ENCODE measurements around the gene TP53.

TP53 gene

DNA sequence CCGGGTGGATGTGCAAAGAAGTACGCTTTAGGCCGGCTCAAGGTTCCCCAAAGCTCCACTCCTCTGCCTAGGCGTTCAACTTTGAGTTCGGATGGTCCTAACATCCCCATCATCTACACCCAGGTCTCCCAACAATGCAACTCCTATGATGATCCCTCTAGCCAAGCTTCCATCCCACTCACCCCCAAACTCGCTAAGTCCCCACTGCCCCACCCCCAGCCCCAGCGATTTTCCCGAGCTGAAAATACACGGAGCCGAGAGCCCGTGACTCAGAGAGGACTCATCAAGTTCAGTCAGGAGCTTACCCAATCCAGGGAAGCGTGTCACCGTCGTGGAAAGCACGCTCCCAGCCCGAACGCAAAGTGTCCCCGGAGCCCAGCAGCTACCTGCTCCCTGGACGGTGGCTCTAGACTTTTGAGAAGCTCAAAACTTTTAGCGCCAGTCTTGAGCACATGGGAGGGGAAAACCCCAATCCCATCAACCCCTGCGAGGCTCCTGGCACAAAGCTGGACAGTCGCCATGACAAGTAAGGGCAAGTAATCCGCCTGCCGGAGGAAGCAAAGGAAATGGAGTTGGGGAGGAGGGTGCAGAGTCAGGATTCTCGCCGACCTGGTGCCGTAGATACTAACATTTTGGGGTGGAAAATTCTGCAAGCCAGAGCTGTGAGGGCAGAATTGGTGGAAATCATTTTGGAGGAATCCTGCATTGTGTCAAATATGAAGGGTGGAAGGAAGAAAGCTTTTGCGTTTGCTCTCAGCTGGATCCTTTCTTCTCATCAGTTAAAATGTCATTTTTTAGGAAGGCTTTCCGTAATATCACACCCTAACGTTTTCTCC is at the start of gene TP53:
TP53 (minus strand) TSS at position 419 of the 836 bp plus-strand sequence. CDS start 10,896 bp downstream, outside the sequence.
- DNase-seq (ENCODE audit: low read depth), result peak; percentile 91

DNA sequence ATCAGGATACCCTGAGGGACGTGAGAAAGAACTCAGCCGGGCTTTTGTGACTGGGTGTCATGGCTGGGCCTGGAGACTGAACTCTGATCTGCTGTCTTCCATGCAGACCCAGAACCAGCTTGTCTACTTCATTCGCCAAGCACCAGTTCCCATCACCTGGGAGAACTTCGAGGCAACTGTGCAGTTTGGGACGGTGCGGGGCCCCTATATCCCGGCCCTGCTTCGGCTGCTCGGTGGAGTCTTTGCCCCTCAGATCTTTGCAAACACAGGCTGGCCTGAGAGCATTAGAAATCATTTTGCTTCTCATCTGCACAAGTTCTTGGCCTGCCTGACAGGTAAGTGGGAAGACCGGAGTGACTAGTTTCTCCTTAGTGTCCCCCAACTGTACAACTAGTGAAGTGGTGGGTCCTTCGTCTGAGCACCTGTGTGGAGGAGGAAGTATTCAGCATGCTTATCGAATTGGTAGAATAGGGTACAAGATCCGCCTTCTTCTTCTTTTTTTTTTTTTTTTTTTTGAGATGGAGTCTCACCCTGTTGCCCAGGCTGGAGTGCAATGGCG is 45.8 kb upstream of the TP53 start:
- DNase-seq (ENCODE audit: low read depth), result no peak

DNA sequence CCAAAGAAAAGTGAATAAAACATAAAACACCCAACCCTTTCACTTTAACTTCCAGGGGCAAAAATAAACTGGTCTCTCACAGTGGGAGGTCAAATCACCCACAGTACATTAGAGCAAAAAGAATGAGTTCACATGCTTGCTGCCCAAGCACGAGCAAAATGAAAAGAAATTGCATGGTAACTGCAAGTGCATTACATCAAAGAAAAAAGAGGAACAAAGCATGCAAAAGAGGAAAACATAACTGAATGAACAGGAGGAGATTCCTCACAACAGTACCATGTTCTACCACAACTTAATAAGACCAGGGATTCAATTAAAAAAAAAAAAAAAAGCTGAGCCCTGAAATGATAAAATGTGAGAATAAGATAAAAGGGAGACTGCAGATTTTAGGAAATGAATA is 42.5 kb upstream of the TP53 start:
- no peak for DNase-seq (ENCODE audit: low read depth)

DNA sequence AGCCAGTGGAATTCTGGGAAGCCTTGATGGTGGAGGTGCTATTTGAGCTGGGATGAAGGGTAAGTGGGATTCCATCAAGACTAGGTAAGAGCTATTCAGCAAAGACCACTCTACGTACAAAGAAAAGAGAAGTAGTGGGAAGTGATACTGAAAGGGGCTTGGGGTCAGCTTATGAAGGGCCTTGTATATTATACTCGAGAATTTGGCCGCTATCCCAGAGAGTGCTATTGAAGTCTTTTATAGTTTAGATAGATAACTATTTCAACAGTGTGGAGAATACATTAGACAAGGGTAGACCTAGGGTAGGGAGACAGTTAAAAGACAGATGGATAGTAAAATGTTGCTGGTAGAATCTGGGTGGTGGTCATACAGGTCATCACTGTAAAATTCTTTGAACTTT is 40.6 kb upstream of the TP53 start:
- no peak for DNase-seq (ENCODE audit: low read depth)

DNA sequence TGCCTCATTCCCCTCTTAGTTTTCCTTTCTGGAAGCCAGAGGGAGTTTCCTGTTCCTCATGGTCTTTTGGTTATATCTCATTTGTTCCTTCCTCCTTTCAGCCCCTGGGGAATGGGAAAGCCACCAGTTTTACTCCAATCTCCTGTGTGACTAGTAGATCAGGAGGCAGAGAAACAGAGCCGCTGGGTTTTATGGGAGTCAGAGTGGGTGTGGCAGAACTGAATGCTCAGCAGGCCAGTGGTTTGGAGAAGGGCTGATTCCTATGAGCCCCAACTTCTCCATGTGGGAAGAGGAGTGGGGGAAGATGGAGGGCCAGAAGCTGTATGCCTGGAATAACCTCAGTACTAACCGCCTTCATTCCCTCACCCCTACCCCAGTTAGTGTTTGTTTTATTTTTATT is 34.3 kb upstream of the TP53 start:
- no peak for DNase-seq (ENCODE audit: low read depth)

DNA sequence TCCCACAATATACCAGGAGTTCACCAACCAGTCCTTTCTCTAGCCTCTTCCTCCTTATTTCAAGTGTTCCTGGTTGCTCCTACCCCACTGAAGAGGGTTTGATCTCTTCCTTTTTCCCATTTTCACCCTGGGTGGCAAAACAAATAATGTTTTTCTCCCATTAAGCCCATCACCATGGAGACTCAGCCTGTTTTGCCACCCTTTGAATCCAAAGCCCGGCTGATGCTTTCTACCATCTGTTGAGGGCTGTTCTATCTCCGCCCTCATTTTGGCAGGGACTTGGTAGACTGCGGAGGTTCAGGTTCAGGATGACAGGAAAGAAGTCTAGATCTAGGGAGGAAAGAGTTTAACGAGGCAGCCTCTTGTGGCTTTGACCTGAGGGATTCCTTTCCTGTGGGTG is 32.8 kb upstream of the TP53 start:
- no peak for DNase-seq (ENCODE audit: low read depth)

DNA sequence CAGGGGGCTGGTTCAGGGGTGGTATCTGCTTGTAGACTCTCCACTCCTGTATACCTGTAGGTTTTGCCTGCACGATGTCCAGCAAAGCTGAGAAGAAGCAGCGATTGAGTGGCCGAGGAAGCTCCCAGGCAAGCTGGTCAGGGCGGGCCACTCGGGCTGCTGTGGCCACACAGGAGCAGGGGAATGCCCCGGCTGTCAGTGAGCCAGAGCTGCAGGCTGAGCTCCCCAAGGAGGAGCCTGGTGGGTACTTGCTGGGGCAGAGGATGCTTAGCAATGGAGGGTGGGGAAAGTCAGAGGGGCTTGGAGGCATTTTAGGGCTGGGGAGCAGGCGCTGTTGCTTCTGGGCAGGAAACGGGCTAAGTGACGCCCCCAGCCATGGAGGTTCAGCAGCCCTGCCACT is 32.4 kb upstream of the TP53 start:
- no peak for DNase-seq (ENCODE audit: low read depth)

DNA sequence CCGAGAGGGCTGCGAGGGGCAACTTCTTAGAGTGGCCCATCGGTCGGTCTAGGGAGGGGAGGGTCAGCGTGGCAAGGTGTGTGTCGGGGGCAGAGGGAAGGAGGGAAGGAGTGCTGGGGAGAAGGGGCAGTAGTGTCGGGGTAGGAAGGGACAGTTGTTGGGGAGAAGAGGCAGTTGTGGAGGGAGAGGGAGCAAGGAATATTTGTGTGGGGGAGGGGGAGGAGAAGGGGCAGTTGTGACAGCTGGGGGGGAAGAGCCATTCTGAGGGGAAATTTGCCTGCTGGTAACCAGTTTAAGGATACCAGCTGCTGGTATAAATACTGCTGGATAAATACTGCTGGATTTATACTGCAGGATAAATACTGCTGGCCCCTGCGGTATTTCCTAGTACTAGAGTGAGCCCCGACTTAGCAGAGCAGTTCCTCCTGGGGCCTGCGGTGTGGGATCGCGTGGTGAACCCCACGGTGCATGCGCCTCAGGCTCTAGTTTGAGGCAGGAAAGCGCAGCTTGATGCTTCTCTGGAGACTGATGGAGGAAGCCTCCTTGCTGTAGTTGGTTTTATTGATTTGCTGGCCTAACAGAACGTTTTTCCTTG is 30.6 kb upstream of the TP53 start:
- no peak for DNase-seq (ENCODE audit: low read depth)

DNA sequence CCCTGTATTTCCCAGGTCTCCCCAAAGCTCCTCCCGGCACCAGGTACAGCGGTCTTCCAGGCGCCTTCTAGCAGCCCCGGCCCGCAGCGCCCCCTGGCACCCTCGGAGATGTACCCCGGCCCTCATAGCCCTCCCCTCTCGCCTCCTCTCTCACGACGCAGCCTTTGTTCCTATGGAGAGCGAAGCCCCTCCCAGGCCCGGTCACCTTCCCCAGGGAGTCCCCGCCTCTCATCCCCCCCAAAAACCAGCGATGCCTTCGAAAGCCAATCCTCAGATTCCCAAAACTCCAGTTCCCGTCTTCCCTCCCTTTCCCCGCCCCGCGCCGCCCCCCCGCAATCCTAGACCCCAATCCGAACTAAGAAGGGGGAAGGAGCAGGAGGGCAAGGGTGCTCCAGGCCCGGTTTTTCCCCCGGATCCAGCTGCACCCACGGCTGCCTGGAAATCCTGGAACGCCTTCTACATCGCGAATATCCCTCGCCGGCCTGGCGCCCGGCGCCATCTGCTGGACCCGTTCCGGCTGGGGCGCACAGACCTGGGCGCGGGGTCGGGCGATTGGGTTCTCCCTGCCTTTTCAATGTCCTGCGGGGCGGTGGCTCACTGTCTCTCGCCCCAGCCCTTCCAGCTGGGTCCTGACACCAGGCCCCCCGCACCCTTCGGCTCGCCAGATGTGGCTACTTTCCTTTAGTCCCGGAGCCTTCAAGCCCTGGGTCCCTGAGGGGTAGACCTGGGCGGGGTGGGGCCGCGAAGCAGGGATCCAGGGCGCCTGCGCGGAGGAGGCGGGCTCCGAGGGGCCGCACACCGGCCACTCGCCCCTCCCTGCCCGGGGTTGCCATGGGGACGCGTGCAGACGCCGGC is 29.8 kb upstream of the TP53 start, which contains the start of gene DNAH2:
DNAH2 (plus strand) TSS at position 844 of the 855 bp plus-strand sequence. CDS start 1,991 bp downstream, outside the sequence.
- peak; percentile 93 for DNase-seq (ENCODE audit: low read depth)

DNA sequence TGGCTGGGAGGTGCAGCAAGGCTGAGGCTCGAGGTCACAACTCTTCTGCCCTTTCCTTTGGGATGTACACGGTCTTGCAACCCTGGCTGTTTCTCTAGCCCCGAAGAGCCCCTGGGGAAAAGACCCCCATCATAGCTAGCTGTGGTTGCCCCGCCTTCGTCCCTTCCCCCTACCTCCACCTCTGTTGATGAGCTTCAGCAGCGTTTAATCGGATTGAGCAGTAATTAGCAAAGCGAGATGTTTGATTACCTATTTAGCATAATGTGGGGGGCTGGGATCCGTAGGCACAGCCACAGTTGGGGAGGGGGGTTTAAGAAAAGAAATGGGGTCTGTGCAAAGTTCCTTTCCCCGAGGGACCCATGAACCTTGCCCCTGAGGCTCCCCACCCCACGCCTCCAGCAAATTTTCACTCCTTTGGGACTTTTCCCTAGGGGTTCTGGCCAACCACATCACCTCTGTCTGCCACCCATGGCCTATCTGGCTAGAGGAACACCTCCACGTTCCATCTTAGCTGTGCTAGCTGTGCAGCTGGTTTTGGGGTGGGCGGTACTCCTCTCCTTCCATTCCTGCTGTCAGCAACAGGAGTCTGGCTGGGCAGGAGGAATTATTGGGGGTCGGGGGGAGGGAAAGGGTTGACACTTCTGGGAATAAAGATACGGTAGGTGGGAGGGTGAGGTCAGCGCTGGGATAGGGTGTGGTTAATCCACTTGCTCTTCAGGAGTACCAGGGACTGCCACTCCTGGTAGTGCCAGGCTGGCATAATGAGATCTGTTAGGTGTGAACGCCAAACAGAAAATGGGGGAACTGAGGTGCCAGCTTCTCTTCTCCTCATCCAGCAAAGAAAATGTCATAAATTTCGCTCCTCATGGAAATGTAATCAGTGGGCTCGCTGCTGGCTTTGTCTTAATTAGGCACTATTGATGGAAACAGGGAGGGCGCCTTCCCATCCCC is 28.9 kb upstream of the TP53 start:
- no peak for DNase-seq (ENCODE audit: low read depth)

DNA sequence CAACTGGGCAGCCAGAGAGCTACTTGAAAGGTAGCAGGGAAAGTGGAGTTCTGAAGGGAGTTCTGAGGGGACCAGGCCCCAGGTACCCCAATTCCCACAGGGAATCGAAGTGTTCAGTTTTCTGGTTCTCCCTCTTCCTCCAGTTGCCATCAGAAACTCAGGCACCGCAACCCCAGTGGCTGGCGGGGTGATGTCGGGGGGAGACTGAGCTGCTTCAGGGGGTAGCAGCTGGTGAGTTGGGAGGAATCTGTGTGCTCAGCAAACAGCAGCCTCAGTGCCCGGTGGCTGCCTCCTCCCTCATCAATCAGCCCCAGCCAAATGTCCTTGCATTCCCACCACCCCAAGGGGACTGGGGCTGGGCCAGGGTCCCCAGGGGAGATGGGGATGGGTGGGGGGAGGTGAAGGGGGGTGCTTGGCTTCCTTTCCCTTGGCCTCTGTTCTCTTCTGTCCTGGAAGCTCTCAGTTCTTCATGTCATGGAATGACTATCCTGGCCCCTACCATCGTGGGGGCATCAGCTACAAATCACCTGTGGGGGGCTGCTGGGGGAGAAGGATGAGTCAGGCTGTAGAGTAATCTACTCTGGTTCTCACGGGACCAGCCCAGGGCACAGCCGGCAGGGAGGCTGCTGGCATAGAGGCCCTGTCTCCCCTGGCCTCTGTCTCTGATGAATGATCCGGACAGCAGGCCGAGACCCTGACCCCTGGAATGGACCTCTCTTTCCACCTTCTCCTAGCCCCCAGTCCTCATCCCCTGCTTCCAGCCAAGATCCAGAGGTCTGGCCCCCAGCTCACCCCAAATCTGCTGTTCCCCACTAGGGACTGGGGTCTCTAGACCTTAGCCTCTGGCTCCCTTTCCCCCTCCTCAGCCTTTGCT is 27.7 kb upstream of the TP53 start:
- no peak for DNase-seq (ENCODE audit: low read depth)

DNA sequence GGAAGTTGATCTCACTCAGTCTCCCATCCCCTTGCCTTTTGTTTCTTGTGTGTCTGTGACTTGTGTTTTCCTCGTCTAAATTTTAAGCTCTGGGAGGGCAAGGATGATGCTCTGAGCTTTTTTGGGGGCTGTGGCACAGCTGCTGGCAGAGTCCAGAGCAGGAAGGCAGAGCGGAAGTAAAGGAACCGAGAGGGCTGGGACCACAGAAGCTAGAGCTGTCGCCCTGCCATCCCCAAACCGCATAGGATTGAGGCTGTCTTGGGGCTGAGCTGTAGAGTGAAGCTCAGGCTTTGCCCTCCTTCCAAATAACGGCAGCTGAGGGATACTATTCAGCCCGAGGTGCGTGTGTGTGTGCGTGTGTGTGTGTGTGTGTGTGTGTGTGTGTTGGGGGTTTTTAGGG is 26.5 kb upstream of the TP53 start:
- no peak for DNase-seq (ENCODE audit: low read depth)

DNA sequence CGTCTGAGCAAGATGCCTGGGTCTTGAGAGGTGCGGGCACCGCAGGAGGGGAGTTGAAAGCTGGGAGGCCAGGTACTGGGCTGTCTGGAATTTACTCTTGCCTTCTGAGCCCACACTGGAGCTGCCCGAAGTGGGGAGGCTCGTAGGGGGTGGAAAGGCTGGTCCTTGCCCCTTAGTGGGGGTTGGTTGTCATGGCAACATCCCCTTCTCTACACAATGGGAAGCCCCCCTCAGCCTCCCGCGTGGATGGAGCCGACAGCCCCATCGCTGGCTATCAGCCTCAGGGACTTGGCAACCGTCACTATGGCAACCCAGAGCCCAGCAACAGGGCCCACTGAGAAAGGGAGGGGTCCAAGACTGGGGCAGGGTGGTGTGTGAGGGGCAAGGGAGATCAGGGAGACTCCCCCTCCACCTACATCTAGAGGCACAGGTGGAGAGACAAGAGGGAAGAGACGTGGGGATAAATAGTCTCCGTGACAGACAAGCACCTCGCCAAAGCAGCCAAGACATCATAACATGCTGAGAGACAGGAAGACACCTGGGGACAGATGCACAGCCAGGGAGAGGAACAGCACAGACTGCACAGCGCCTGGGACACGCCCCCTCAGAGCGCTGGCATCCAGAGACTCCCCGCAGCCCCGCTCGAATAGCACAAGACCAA is 25.0 kb upstream of the TP53 start:
- DNase-seq (ENCODE audit: low read depth), result no peak

DNA sequence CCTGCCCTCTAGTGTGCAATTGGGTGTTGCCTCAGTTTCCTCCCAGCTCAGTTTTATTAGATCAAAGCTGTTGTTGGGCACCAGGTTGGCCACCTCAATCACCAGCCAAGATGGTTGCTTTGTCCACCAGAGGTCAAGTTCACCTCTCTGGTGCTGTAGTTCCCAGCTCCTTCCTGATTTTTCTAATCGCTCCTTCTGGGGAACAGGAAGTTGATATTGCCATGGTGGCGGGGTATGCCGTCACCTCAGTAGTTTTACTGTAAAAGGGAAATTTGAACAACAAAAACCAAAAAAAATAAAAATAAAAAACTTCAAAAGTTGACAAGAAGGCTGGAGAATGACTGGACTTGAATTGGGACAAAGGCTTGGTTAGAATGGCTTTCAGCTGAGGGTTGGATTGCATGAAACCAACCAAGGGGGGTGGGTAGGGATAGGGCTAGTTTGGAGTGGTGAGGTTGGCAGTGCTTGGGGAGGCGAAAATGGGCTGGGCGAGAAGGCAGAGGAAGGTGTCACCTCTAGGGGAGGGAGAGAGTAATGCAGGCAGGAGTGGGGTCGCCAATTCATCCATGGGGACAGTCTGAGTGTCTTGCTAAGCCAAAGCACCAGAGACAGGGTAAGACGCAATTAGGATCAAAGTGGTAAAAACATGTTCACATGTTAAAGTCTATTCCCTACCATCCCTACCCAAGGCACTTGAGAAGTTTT is 23.9 kb upstream of the TP53 start:
- no peak for DNase-seq (ENCODE audit: low read depth)

DNA sequence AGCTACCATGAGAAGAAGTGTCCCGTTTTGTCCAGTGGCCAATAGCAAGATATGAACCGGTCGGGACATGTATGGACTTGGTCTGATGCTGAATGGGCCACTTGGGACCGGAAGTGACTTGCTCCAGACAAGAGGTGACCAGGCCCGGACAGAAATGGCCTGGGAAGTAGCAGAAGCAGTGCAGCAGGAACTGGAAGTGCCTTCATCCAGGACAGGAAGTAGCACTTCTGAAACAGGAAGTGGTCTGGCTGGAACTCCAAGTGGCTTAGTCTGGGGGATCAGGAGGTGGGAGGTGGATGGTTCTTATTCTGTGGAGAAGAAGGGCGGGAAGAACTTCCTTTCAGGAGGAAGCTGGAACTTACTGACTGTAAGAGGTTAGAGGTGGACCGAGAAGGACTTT is 23.0 kb upstream of the TP53 start:
- no peak for DNase-seq (ENCODE audit: low read depth)

DNA sequence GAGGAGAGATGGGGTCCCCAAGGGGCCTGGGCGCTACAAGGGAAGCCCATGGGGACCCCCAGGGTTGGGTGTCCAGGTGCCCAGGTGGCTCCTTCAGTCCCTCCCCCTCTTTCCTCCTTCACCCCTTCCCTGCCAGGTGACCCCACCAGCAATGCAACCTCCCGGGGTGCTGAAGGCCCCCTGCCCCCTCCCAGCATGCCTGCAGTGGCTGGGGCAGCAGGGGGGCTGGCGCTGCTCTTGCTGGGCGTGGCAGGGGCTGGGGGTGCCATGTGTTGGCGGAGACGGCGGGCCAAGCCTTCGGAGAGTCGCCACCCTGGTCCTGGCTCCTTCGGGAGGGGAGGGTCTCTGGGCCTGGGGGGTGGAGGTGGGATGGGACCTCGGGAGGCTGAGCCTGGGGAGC is 21.7 kb upstream of the TP53 start:
- DNase-seq (ENCODE audit: low read depth), result no peak

DNA sequence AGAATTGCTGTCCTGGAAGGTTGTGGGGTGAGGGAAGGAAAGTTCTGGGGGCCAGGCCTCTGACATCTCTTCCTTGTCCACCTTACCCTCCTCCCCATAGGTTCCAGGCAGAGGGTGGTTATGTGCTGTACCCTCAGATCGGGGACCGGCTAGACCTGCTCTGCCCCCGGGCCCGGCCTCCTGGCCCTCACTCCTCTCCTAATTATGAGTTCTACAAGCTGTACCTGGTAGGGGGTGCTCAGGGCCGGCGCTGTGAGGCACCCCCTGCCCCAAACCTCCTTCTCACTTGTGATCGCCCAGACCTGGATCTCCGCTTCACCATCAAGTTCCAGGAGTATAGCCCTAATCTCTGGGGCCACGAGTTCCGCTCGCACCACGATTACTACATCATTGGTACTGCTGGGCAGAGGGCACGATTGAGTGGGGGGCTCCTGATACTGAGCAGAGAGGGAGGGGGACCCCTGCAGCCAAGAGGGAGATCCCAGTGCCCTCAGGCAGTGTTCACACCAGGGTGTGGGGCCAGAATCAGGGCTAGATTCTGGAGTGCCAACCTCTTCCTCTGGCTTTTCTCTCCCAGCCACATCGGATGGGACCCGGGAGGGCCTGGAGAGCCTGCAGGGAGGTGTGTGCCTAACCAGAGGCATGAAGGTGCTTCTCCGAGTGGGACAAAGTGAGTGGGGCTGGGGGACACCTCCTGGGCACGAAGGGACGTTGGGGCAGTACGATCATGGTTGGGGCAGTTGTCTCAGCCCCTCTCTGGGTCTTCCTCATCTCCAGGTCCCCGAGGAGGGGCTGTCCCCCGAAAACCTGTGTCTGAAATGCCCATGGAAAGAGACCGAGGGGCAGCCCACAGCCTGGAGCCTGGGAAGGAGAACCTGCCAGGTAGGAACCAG is 20.8 kb upstream of the TP53 start:
- no peak for DNase-seq (ENCODE audit: low read depth)

DNA sequence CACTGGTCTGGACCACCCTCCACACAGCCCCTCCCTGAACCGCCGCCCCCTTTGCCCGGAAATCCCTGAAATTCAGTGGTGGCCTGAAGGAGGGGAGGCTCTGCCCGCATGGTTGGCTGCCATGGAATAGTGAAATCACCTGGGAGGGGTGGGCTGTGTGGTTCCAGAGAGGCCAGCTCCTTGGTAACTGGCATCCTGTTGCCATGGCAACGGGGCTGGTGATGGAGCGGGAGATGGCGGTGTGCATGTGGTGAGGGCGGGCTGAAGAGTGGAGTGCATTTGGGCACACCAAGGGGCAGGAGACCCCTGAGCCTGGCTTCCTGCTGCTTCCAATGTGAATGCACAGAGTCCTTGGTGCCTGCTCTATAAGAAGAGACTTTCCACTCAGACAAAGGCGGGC is 20.2 kb upstream of the TP53 start:
- no peak for DNase-seq (ENCODE audit: low read depth)

Measured in fibroblast of gingiva (primary cell).